Measurements from ENCODE around the gene DIAPH3. TPM values are rescaled to one million over a fixed set of nuclear protein-coding genes. Genes with fewer than 3 reads are reported as not detected.

DIAPH3 gene
- total and polyA plus RNA-seq, 10 donors = 0.07 to 4.1 (median 1.4) TPM

- Histone ChIP-seq H3K27me3 (replicated peaks in 1 of 7) (no peaks in the 10 kb centered on the region), H3K27ac (no peak overlapping the region), H3K4me1 (no peaks in the 10 kb centered on the region), H3K36me3 (no peaks in the 10 kb centered on the region), H3K9me3 (peaks cover 0 to 9% (median 6%) of the 10 kb centered on the region in 8 donors), H3K4me3 (no peak overlapping the region)
- TF ChIP-seq, protein P1, sequence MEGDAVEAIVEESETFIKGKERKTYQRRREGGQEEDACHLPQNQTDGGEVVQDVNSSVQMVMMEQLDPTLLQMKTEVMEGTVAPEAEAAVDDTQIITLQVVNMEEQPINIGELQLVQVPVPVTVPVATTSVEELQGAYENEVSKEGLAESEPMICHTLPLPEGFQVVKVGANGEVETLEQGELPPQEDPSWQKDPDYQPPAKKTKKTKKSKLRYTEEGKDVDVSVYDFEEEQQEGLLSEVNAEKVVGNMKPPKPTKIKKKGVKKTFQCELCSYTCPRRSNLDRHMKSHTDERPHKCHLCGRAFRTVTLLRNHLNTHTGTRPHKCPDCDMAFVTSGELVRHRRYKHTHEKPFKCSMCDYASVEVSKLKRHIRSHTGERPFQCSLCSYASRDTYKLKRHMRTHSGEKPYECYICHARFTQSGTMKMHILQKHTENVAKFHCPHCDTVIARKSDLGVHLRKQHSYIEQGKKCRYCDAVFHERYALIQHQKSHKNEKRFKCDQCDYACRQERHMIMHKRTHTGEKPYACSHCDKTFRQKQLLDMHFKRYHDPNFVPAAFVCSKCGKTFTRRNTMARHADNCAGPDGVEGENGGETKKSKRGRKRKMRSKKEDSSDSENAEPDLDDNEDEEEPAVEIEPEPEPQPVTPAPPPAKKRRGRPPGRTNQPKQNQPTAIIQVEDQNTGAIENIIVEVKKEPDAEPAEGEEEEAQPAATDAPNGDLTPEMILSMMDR (IDR thresholded peaks at IDR 0.05 in 8 of 11, conservative IDR thresholded peaks at IDR 0.05 in 3 of 11) = no peak
- no peak for TF ChIP-seq POLR2A (IDR thresholded peaks at IDR 0.05)
- no peak for TF ChIP-seq POLR2AphosphoS5 (IDR thresholded peaks at IDR 0.05)
- intact Hi-C loops (cut with DNase I; ENCODE audit: low total_unique reads) = no loop called here
- DNase-seq = no peak
- WGBS, 5 donors = 45 to 63% (median 56%) methylated on average over 2 of the region's 2 CpGs
Observed at GRCh38 chr13:59951011-59951410, 212.7 kb downstream of the DIAPH3 start.

DNA sequence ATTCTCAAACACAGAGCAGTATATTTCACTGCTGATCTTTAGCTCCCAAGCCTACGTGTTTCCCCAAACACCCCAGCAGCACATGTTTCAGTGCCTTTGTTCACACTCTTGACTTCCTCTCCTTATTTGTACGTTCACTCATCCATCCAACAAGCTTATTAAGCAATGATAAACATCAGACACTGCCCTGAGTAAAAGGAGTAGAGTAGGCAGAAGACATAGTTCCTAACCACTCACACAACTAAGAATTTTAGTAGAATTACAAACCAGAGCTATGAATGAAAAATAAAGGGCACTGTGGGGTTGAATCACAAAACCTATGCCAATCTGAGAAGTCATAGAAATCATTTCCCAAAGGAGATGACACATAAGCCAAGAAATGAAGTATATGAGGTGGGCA lies 213.5 kb downstream of the DIAPH3 start:
- intact Hi-C loops (cut with DNase I; ENCODE audit: low total_unique reads) = no loop called here
- 71 to 88% (median 78%) methylated on average over 2 of the region's 2 CpGs for WGBS, 5 donors
- no peak for DNase-seq
- H3K4me1 ChIP-seq = no peaks in the 10 kb centered on the region
- H3K27me3 ChIP-seq (replicated peaks in 1 of 7) = no peaks in the 10 kb centered on the region
- no peak overlapping the region for H3K4me3 ChIP-seq
- H3K27ac ChIP-seq = no peak overlapping the region
- TF ChIP-seq POLR2AphosphoS5 (IDR thresholded peaks at IDR 0.05) = no peak
- TF ChIP-seq POLR2A (IDR thresholded peaks at IDR 0.05) = no peak
- TF ChIP-seq, protein P1 (IDR thresholded peaks at IDR 0.05 in 8 of 11, conservative IDR thresholded peaks at IDR 0.05 in 3 of 11) = no peak
- peaks cover 0 to 2% (median 0%) of the 10 kb centered on the region in 8 donors for H3K9me3 ChIP-seq
- H3K36me3 ChIP-seq = no peaks in the 10 kb centered on the region

- Histone ChIP-seq H3K27ac (no peak overlapping the region), H3K4me3 (no peak overlapping the region), H3K27me3 (replicated peaks in 1 of 7) (no peaks in the 10 kb centered on the region), H3K36me3 (no peaks in the 10 kb centered on the region), H3K4me1 (no peaks in the 10 kb centered on the region), H3K9me3 (no peaks in the 10 kb centered on the region)
- no peak for DNase-seq
- intact Hi-C loops (cut with DNase I; ENCODE audit: low total_unique reads) = no loop called here
- TF ChIP-seq POLR2AphosphoS5 (IDR thresholded peaks at IDR 0.05) (no peak), POLR2A (IDR thresholded peaks at IDR 0.05) (no peak)
- TF ChIP-seq, protein P1 (IDR thresholded peaks at IDR 0.05 in 8 of 11, conservative IDR thresholded peaks at IDR 0.05 in 3 of 11) = no peak
Observed at GRCh38 chr13:59948686-59949085, 215.0 kb downstream of the DIAPH3 start.

DNA sequence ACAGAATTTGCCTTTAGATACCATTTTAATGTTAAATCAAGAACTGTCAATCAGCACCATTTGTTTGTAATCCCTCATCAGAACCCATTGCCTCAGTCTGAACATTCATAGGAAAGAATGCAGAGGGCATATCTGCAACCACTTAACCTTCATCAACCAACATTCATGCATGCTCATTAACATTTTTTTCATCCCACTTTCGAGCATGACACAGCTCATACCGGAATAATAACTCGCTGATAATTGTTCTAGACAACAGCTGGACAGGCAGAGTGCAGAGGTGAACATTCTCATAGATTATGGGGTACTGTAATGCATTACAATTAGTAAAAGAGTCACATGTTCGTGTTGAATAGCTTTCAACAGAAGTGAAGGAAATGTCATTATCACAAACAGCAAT lies 216.8 kb downstream of the DIAPH3 start:
- 78 to 85% (median 81%) methylated on average over 4 of the region's 4 CpGs for WGBS, 5 donors
- H3K27me3 ChIP-seq (replicated peaks in 1 of 7) = no peaks in the 10 kb centered on the region
- DNase-seq = no peak
- intact Hi-C loops (cut with DNase I; ENCODE audit: low total_unique reads) = no loop called here
- no peaks in the 10 kb centered on the region for H3K36me3 ChIP-seq
- no peaks in the 10 kb centered on the region for H3K9me3 ChIP-seq
- no peak overlapping the region for H3K4me3 ChIP-seq
- no peaks in the 10 kb centered on the region for H3K4me1 ChIP-seq
- TF ChIP-seq POLR2A (IDR thresholded peaks at IDR 0.05) (no peak), POLR2AphosphoS5 (IDR thresholded peaks at IDR 0.05) (no peak)
- TF ChIP-seq, protein P1 (IDR thresholded peaks at IDR 0.05 in 8 of 11, conservative IDR thresholded peaks at IDR 0.05 in 3 of 11) = no peak
- no peak overlapping the region for H3K27ac ChIP-seq

All from spleen (tissue), 11 donors.